Measurements from ENCODE around the gene EDN2. TPM values are rescaled to one million over a fixed set of nuclear protein-coding genes. Genes with fewer than 3 reads are reported as not detected.

Gene EDN2
- total and polyA plus RNA-seq, 2 donors = 0.32 to 0.44 TPM

GRCh38 chr1:41488040-41488951 is 3.8 kb upstream of the EDN2 start:
- H3K27ac ChIP-seq (ENCODE audit: low read depth) = no peak overlapping the region
- no peak for DNase-seq (ENCODE audit: extremely low spot score)
- 85% methylated on average over 11 of the region's 11 CpGs for WGBS
- no peaks in the 10 kb centered on the region for H3K36me3 ChIP-seq (ENCODE audit: insufficient read depth)
- no peaks in the 10 kb centered on the region for H3K4me1 ChIP-seq (ENCODE audit: insufficient read depth)
- H3K4me3 ChIP-seq (ENCODE audit: low read depth, low read length) = no peak overlapping the region

- WGBS = 63% methylated on average over 16 of the region's 16 CpGs
- no peaks in the 10 kb centered on the region for H3K4me1 ChIP-seq (ENCODE audit: insufficient read depth)
- no peaks in the 10 kb centered on the region for H3K36me3 ChIP-seq (ENCODE audit: insufficient read depth)
- no peak overlapping the region for H3K27ac ChIP-seq (ENCODE audit: low read depth)
- DNase-seq (ENCODE audit: extremely low spot score) = no peak
- H3K4me3 ChIP-seq (ENCODE audit: low read depth, low read length) = no peak overlapping the region
These were observed 2.9 kb upstream of the EDN2 start for GRCh38 chr1:41487126-41488039.

- H3K36me3 ChIP-seq (ENCODE audit: insufficient read depth) = no peaks in the 10 kb centered on the region
- DNase-seq (ENCODE audit: extremely low spot score) = no peak
- 47% methylated on average over 23 of the region's 23 CpGs for WGBS
- H3K4me3 ChIP-seq (ENCODE audit: low read depth, low read length) = no peak overlapping the region
- H3K27ac ChIP-seq (ENCODE audit: low read depth) = no peak overlapping the region
- no peaks in the 10 kb centered on the region for H3K4me1 ChIP-seq (ENCODE audit: insufficient read depth)
These were observed 2.1 kb upstream of the EDN2 start for GRCh38 chr1:41486371-41487125.

- no peak for DNase-seq (ENCODE audit: extremely low spot score)
- no peaks in the 10 kb centered on the region for H3K4me1 ChIP-seq (ENCODE audit: insufficient read depth)
- WGBS = 75% methylated on average over 4 of the region's 4 CpGs
- H3K4me3 ChIP-seq (ENCODE audit: low read depth, low read length) = no peak overlapping the region
- no peaks in the 10 kb centered on the region for H3K36me3 ChIP-seq (ENCODE audit: insufficient read depth)
- H3K27ac ChIP-seq (ENCODE audit: low read depth) = no peak overlapping the region
These were observed 1.5 kb upstream of the EDN2 start for GRCh38 chr1:41486053-41486370.

GRCh38 chr1:41485605-41486004 is 1.1 kb upstream of the EDN2 start:
- H3K36me3 ChIP-seq (ENCODE audit: insufficient read depth) = no peaks in the 10 kb centered on the region
- no peak for DNase-seq (ENCODE audit: extremely low spot score)
- H3K27ac ChIP-seq (ENCODE audit: low read depth) = no peak overlapping the region
- WGBS = 56% methylated on average over 5 of the region's 5 CpGs
- H3K4me1 ChIP-seq (ENCODE audit: insufficient read depth) = no peaks in the 10 kb centered on the region
- H3K4me3 ChIP-seq (ENCODE audit: low read depth, low read length) = no peak overlapping the region

GRCh38 chr1:41483960-41484401 is 502 bp downstream of the EDN2 start:
- no peak for DNase-seq (ENCODE audit: extremely low spot score)
- no peak overlapping the region for H3K4me3 ChIP-seq (ENCODE audit: low read depth, low read length)

GRCh38 chr1:41483001-41483850 is 1.3 kb downstream of the EDN2 start:
- no peak for DNase-seq (ENCODE audit: extremely low spot score)
- Histone ChIP-seq H3K27ac (ENCODE audit: low read depth) (no peak overlapping the region), H3K36me3 (ENCODE audit: insufficient read depth) (no peaks in the 10 kb centered on the region), H3K4me1 (ENCODE audit: insufficient read depth) (no peaks in the 10 kb centered on the region), H3K4me3 (ENCODE audit: low read depth, low read length) (no peak overlapping the region)
- WGBS = 72% methylated on average over 21 of the region's 21 CpGs

More at GRCh38 chr1:41483960-41484401, 502 bp downstream of the EDN2 start:
- Histone ChIP-seq H3K4me1 (ENCODE audit: insufficient read depth) (no peaks in the 10 kb centered on the region), H3K27ac (ENCODE audit: low read depth) (no peak overlapping the region), H3K36me3 (ENCODE audit: insufficient read depth) (no peaks in the 10 kb centered on the region)
- 78% methylated on average over 9 of the region's 9 CpGs for WGBS

GRCh38 chr1:41482001-41482765 is 2.3 kb downstream of the EDN2 start:
- Histone ChIP-seq H3K36me3 (ENCODE audit: insufficient read depth) (no peaks in the 10 kb centered on the region), H3K27ac (ENCODE audit: low read depth) (no peak overlapping the region), H3K4me1 (ENCODE audit: insufficient read depth) (no peaks in the 10 kb centered on the region), H3K4me3 (ENCODE audit: low read depth, low read length) (no peak overlapping the region)
- WGBS = 56% methylated on average over 18 of the region's 18 CpGs
- DNase-seq (ENCODE audit: extremely low spot score) = no peak

GRCh38 chr1:41481109-41481775 is 3.2 kb downstream of the EDN2 start:
- no peaks in the 10 kb centered on the region for H3K4me1 ChIP-seq (ENCODE audit: insufficient read depth)
- 97% methylated on average over 15 of the region's 15 CpGs for WGBS
- no peaks in the 10 kb centered on the region for H3K36me3 ChIP-seq (ENCODE audit: insufficient read depth)
- DNase-seq (ENCODE audit: extremely low spot score) = no peak
- H3K27ac ChIP-seq (ENCODE audit: low read depth) = no peak overlapping the region
- no peak overlapping the region for H3K4me3 ChIP-seq (ENCODE audit: low read depth, low read length)

- no peak overlapping the region for H3K4me3 ChIP-seq (ENCODE audit: low read depth, low read length)
- H3K27ac ChIP-seq (ENCODE audit: low read depth) = no peak overlapping the region
- no peaks in the 10 kb centered on the region for H3K4me1 ChIP-seq (ENCODE audit: insufficient read depth)
- WGBS = 94% methylated on average over 10 of the region's 10 CpGs
- no peaks in the 10 kb centered on the region for H3K36me3 ChIP-seq (ENCODE audit: insufficient read depth)
- no peak for DNase-seq (ENCODE audit: extremely low spot score)
These were observed 4.0 kb downstream of the EDN2 start for GRCh38 chr1:41480204-41481108.

- no peaks in the 10 kb centered on the region for H3K4me1 ChIP-seq (ENCODE audit: insufficient read depth)
- no peaks in the 10 kb centered on the region for H3K36me3 ChIP-seq (ENCODE audit: insufficient read depth)
- WGBS = 90% methylated on average over 3 of the region's 3 CpGs
- no peak overlapping the region for H3K4me3 ChIP-seq (ENCODE audit: low read depth, low read length)
- no peak overlapping the region for H3K27ac ChIP-seq (ENCODE audit: low read depth)
- no peak for DNase-seq (ENCODE audit: extremely low spot score)
These were observed 4.7 kb downstream of the EDN2 start for GRCh38 chr1:41479808-41480160.

Measured in urinary bladder (tissue), 4 donors.